GM18867 (cell line): Measurements from ENCODE around the gene OR10W1.

ENCODE experiments used
- ATAC-seq: cut with Tn5 transposase; IDR thresholded peaks from one replicate; pipeline ENCODE4 v1.9.1; 2021; ENCODE audit warnings: mild to moderate bottlenecking, moderate library complexity; ENCODE audit not compliant: unreplicated experiment

Gene OR10W1, protein sequence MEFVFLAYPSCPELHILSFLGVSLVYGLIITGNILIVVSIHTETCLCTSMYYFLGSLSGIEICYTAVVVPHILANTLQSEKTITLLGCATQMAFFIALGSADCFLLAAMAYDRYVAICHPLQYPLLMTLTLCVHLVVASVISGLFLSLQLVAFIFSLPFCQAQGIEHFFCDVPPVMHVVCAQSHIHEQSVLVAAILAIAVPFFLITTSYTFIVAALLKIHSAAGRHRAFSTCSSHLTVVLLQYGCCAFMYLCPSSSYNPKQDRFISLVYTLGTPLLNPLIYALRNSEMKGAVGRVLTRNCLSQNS

DNA sequence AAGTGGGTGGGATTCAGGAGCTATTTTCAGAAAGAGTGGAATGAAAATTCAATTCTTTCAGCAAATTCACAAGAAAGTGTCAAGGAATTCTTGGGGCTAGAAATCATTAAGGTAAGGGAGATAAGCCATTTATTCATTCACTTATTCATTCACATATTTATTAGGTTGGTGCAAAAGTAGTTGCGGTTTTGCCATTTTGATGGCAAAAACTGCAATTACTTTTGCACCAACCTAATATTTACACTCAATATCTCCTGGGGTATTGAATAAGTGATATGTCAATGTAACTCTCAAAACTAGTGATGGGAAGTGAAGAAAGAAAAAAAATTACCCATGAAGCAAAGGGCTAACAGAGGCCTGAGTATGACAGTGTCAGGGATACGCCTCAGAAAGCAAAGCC, at the start of gene OR10W1:
Gene OR10W1 (minus strand): TSS at position 119 of the 400 bp plus-strand sequence. CDS start 402 bp downstream, outside the sequence.
- no peak for ATAC-seq

GRCh38 chr11:58316142-58316541, 48.1 kb upstream of the OR10W1 start:
- no peak for ATAC-seq

DNA sequence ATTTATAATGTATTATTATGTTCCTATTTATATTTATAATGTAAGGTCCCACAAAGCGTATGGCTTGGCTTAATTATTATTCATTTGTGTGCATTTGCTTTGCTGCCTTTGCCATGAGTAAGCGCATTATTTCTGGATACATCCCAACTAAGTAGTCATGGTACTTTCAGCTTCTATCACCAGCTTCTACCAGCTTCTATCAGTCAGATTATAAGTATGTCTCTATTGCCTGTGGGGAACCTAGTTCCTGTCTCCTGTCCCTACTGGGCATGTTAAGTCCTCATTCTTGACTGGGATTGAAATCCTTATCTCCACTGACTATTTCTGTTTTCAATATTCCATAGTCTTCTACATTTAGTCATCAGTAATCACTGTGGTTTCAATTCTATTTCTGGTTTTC, 33.5 kb upstream of the OR10W1 start:
- no peak for ATAC-seq

GRCh38 chr11:58292017-58292416, 24.0 kb upstream of the OR10W1 start:
- ATAC-seq: no peak

- ATAC-seq: no peak
Observed at GRCh38 chr11:58289266-58289665, 21.2 kb upstream of the OR10W1 start.

GRCh38 chr11:58286249-58286648, 18.2 kb upstream of the OR10W1 start:
- peak; percentile 75 for ATAC-seq

GRCh38 chr11:58285483-58286040, 17.5 kb upstream of the OR10W1 start:
- ATAC-seq: no peak

GRCh38 chr11:58276151-58276550, 8.1 kb upstream of the OR10W1 start:
- no peak for ATAC-seq

- no peak for ATAC-seq
Observed at GRCh38 chr11:58275002-58275401, 6.9 kb upstream of the OR10W1 start.

DNA sequence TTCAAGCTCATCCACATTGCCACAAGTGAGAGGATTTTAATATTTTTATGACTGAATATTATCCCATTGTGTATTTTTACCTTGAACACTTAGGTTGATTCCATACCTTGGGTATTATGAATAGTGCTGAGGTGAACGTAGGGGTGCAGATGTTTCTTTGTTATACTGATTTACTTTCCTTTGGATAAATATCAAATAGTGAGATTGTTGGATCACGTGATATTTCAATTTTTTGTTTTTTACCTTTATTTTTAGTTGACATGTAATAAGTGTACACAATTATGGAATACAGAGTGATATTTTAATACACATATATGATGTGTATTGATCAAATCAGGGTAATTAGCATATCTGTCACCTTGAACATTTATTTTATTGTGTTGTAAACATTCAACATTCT, 8.1 kb downstream of the OR10W1 start:
- ATAC-seq: no peak

GRCh38 chr11:58254936-58255335, 13.1 kb downstream of the OR10W1 start:
- no peak for ATAC-seq

DNA sequence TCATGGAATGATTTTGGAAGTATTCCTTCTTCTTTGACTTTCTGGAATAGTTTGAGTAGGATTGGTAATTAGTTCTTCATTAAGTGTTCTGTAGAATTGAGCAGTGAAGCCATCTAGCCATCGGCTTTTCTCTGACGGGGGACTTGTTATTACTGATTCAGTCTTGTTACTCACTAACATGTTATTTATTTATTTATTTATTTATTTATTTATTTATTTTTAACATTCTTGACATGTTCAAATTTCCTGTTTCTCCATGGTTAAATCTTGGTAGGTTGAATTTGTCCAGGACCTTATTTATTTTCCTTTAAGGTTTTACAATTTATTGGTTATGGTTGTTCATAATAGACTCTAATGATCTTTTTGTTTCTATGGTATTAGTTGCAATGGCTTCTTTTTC, 24.1 kb downstream of the OR10W1 start:
- ATAC-seq: no peak

DNA sequence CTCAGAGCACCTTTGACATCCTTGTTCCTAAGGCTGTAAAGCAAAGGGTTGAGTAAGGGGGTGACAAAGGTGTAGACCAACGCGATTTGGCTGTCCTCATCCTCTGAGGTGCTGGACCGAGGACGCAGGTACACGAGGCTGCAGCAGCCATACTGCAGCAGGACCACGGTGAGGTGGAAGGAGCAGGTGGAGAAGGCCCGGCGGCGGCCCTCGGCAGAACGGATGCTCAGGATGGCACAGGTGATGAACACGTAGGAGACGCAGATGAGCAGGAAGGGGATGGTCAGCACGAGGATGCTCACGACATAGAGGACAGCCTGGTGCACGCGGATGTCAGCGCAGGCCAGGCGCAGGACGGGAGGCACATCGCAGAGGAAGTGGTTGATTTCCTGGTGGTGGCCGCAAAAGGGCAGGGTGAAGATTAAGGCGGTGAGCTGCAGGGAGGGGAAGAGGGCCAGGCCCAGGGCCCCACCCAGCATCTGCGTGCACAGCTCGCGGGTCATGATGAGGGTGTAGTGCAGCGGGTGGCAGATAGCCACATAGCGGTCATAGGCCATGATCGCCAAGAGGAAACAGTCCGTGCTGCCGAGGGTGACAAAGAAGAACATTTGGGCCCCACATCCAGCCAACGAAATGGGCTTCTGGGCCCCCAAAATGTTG, 40.0 kb downstream of the OR10W1 start:
- ATAC-seq: no peak

DNA sequence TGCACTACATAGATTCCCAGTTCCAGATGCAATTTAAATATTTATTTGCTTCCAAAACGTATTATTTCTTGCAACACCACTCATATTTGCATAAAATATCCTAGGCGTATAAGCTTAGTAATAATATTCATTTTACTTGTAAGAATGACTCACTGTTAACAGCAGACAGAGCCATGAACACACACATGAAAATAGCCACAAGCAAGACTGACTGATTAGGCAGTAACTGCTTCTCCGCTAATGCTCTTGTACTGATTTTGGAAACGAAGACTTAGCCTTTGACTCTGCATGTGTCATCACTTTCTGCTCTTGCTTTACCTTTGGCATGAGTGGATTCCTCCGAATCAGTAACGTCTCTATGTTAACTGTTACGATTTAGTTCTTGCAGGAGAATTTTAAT, 45.3 kb downstream of the OR10W1 start:
- ATAC-seq: no peak
